ENCODE results near the gene MFRP. TPM values are rescaled to one million over a fixed set of nuclear protein-coding genes. Genes with fewer than 3 reads are reported as not detected.

Gene MFRP
- total RNA-seq, 1 experiment from 2014 or later: not detected

DNA sequence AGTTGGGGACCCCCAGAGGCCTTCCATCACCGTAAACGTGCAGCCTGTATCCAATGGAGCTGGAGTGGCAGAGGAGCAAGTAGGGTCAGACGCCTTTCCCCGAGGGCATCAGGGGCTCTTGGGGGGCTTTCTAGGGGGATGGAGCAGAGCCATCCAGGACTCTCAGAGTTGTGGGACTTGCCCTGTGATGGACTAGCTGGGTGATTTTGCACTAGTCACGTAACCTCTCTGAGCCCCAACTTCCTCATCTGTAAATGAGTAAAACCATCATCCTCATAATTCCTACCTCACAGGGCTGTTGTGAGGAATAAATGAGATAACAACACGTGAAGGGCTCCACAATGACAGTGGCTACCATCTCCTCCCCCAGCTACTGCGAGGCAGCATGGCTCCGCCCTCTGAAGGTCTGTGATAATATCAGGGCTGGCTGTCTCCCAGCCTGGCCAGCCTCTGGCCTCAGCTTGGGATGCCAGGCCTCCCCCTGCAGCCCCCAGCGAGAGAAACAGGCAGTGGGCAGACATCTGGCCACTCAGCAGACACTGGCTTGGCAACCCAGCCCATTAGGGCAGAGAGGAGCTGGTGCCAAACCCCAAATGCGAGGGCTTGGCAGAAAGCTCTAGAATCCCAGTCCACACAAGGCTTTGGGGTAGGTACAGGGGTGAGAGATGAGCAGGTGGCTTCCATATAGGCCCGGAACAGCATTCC is 28.3 kb upstream of the MFRP start:
- in situ Hi-C loops (cut with HindIII; ENCODE audit: low pct_unique_long_range_greater_than_20kb, low sequenced_read_pairs): no loop called here
- DNase-seq (ENCODE audit: low read depth): no peak

DNA sequence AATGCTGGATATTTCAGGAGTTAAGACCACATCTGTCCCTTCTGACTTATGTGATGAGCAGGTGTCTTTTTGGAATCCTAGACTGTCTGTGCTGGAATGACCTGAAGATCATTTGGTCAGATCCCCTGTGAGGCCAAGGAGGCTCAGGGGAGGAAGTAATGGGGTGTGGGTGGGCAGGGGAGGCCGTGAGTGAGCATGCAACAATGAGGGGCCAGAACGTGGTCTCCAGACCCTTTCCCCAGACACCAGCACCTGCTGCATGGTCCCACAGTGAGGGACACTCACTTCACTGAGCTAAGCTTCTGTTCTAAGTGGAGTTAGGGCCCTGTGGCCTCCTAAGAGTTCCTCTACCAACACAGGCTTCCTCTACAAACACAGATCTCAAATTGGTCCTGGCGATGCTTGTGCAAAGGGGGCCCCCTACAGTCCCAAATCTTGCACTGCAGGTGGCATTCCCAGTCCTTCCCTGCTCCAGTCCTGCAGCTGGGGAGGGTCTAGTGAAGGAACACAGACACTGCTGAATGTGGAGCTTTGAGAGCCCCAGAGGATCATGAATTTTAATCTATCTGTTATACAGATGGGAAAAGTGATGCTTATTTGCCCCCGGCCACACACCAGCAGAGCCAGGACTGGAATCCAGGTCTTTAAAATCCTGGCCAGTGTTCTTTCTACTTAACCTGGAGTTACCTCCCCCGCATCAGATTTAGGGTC is 27.6 kb upstream of the MFRP start:
- in situ Hi-C loops (cut with HindIII; ENCODE audit: low pct_unique_long_range_greater_than_20kb, low sequenced_read_pairs): no loop called here
- DNase-seq (ENCODE audit: low read depth): peak; percentile 63

DNA sequence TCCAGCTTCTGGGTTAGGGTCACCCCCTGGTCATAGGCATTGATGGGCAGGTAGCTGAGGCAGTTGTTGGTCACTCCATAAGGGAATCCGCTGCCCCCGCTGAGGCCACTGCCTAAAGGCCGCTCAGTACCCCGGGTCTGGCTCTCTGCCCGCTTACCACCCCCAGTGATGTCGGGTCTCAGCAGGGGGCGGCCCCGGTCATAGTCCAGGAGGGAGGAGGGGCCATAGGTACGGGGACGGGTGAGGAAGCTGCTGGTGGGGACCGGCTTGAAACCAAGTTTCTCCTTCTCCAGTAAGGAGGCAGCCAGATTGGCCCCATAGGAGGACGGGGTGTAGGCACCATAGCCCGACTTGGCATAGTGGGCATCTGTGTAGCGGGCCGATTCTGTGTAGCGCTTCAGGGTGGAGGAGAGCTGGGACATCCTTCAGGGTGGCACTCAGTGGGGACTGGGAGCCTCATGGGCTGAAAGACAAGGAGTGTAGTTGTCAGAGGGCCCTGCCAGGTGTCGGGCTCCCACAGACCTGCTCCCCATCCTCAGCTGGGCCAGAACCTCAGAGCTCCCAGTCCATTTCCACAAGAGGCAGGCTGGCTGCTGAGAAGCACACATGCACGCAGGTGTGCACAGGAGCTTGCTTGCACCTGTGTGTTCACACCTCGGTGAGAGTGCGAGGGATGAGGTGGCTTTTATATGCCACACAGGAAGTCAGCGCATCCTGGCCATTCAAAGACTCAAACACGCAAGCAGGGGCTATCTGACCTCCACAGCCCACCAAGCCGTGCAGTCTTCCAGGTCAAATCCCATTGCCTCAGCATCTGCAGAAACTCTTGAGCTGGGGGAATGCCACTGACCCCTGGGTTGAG is 26.8 kb upstream of the MFRP start:
- DNase-seq (ENCODE audit: low read depth): no peak
- in situ Hi-C loops (cut with HindIII; ENCODE audit: low pct_unique_long_range_greater_than_20kb, low sequenced_read_pairs): no loop called here

DNA sequence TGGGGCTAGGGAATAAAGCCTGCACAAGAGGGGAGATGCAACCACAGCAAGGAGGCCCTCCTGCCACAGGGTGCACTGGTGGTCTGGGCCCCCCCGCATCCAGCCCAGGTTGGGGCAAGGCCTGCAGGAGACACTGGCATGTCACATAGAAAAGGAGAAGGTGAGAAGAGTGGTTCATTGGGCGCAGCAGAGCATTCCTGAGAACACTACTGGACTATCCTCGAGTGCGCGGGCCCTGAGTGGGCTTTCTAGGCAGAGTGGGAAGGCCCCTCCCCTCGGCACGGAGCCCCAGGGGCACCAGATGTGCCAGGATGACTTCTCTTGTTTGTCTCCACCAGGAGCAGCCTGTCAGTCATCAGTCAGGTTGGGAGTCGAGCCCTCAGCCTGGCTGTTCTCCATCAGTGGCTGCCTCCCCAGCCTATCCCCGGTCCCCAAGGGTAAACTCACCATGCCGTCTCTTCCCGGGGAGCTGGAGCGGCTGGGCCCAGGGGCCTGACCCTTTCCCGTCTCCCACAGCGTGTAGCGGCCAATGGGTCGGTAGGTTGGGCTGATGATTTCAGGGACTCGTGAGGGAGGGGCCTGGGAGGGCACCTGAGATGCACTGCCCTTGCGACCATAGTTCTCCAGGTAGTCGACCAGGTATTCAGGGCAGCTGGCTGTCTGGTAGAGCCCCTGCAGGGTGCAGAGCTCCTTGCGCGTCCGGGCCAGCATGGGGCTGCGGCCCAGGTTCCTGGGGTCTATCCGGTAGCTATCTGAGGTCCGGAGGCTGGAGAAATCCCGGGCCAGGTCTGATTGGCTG is 26.0 kb upstream of the MFRP start:
- DNase-seq (ENCODE audit: low read depth): no peak
- in situ Hi-C loops (cut with HindIII; ENCODE audit: low pct_unique_long_range_greater_than_20kb, low sequenced_read_pairs): no loop called here

DNA sequence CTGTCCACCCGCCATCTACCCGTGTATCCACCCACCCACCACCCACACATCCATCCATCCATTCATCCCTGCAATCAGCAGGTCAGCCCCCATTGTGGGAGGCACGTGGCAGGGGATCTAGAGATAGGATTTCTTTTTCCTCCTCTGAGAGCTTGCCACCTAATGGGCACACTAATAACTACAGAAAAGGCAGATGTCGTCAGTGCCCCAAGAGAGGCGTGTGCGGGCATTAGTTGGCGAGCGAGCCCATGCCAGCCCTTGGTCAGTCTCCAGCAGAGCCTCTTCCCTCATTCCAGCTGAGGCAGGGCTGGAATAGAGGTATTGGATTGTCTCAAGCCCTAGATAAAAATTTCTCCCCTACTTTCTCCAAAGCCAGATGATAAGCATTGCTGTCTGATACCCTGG is 25.3 kb upstream of the MFRP start:
- in situ Hi-C loops (cut with HindIII; ENCODE audit: low pct_unique_long_range_greater_than_20kb, low sequenced_read_pairs): no loop called here
- DNase-seq (ENCODE audit: low read depth): peak; percentile 36

DNA sequence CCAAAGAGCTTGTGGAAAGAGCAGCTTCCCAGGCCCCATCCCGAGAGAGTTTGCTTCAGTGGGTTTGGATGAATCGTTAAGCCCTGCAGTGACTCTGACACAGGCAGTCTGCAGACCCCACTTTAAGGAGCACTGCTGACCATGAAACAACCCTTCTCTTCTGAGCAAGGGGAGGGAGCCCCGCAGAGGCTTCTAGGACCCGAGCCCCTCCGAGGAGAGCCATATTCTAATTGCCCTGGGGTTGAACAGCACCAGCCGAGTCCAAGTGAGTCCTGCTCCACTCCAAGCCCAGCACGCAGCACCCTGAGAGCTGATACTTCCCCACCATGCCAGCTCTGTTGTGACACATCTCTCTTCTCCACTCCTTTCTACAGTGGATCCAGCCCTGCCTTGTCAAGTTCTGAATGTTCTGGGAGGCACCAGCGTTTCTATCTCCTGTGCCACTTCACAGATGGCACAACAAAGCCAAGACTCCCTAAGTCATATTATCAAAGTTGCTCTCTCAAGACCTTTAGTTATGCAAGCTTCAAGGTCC is 24.6 kb upstream of the MFRP start:
- in situ Hi-C loops (cut with HindIII; ENCODE audit: low pct_unique_long_range_greater_than_20kb, low sequenced_read_pairs): no loop called here
- no peak for DNase-seq (ENCODE audit: low read depth)

DNA sequence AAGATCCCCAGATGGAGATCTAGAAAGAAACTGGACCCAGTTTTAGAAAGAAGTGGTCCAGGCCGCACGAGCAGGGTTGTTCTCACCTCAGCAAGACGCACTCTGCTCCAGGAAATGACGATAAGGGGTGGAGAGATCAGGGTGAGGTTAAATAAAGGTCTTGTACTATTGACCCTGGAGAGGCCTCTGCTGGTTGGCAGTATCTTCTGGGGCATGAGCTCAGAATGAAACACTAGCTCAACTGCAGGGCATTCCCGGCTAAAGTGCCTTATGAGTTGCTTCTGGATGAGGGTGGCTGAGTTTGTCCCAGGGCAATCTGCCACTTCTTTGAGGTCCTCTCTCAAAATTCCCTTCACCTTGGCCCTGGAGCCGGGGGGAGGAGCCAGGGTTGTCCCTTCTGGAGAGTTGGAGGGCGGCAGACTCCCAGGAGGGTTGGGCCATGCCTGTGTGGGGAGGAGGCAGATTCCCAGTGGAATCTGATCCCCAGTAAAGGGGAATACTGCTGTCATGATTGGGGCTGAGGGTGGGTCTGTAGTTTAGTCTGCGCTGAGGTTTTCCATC is 24.1 kb upstream of the MFRP start:
- in situ Hi-C loops (cut with HindIII; ENCODE audit: low pct_unique_long_range_greater_than_20kb, low sequenced_read_pairs): no loop called here
- no peak for DNase-seq (ENCODE audit: low read depth)

DNA sequence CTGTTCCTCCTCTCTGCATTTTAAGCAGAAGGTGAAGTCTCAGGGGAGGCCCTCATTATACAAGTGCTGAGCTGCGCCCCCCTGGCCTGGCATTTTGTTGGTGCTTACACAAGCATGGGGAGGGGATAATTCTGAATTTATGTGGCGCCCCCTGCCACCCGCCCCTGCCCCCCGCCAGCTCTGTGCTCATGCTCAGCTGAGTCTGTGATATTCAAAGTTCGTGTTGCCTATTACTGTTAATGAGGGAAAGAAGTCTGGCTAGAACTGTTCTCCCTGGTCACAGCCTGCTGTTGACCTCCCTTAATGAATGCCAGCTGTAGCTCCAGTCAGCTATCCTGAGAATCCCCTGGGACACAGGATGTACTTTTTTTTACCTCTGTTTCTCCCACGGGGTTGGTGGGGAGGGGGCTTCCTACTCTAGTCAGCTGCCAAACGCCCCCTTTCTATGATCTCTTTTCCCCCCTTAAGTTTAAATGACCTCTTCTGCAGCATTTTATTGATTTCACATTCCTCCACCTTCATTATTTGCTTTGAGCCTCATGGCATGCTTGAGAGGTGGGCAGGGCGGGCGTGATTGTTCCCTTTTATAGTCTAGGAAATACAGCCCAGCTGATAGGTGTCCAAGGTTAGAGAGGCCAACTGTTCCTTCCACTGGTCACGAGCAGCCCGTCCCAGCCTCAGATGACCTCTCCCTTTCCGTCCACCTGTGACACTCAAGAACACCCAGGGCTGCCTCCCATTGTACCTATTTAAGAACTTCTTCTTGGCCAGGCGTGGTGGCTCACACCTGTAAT is 22.8 kb upstream of the MFRP start:
- in situ Hi-C loops (cut with HindIII; ENCODE audit: low pct_unique_long_range_greater_than_20kb, low sequenced_read_pairs): no loop called here
- no peak for DNase-seq (ENCODE audit: low read depth)

DNA sequence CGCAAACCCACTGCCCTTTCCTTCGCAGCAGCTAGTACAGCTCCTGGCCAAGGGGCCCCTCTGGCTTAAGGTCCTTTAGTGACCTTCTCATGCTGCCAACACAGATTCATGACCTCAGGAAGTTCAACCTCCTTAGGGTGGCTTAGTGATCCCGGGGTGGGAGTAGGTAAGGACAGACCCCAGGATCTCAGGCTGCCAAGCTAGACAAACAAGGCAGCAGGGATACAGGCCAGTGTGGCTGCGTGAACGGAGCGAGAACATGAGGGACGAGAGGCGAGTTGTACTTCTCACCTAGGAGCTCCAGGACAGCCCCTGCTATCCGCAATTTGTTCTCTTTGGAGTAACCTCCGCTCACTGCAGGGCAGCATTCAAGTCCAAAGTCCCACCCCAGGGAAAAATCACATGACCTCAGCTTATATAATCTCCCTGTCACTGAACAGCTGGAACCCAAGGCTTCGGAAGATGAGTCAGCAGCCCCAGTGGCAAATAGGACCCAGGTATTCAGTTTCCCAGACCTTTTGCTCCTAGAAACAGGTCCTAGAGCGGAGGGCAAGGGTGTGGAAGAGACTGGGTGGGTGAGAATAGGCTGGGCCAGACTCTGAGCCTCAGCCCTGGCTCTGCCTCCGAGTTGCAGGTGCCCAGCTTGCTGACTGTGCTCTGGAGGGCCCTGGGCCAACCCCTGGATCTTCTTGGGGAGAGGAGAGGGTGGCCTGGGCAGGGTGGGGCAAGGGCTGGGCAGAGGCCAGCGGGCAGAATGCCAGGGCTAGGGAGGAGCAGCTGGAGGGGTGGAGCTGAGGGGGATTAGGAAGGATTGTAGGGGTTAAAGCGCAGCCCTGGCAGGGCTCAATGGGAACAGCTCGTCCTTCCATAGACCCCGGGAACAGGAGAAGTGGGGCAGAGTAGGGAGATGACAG is 21.9 kb upstream of the MFRP start:
- DNase-seq (ENCODE audit: low read depth): peak; percentile 59
- in situ Hi-C loops (cut with HindIII; ENCODE audit: low pct_unique_long_range_greater_than_20kb, low sequenced_read_pairs): no loop called here

DNA sequence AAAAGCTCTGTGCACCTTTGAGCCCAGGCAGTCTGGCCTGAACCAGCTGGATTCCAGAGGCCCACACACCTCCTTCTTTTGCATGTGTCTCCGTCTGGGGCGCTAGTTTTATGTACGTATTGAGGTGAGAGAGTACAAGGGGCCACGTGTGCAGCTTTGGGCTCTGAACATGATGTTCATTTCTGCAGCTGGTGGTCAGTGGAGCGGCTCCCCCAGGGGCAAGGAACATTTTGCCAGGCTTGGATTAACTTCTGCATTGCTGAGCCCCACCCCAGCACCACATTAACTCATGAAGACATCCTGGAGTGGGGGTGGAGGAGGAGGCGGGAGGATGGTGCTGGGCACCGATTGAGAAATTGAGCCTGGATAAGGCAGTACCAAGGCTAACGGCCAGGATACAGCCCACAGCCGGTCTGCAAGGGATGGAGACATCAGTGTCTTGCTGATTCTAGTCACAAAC is 21.2 kb upstream of the MFRP start:
- in situ Hi-C loops (cut with HindIII; ENCODE audit: low pct_unique_long_range_greater_than_20kb, low sequenced_read_pairs): no loop called here
- DNase-seq (ENCODE audit: low read depth): no peak

DNA sequence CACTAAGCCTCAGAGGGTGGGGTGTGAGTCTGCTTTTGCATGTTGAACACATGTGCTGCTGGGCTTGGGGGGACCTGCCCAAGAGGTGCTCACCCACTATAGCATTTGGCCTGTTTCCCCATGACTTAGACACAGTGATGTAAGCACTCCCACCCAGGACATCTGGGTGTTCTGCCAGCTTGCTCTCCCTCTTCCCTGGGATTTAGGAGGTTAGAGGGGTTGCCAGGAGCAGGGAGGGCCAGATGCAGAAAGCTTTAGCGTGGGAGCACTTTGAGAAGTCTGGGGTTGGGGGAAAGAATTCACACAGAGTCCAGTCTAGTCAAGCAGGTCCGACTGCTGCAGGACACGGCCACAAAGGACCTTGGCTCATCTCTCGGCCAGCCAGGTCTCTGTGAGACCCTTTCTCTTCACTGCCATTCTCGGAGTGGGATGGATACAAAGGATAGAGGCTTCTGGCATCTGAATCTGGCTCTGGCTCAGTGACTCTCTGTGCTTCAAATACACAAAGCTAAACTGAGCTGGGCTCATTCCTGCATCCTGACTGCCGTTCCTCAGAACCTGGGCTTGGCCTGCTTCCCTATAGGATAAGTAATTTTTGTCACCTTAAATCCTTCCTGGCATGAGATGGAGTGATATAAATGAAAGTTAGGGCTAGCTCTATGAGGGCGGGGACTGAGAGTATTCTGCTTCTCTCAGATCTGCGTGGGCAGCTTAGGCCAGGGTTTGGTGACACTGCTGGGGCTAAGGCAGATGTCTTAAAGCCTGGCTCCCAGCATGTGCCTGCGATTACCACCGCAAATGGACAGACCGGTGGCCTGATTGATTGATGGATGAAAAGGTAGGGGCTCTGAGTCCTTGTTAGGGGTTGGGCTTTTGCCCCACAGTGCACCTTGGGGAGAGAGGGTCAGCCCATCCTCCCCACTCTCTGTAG is 20.4 kb upstream of the MFRP start:
- DNase-seq (ENCODE audit: low read depth): no peak
- in situ Hi-C loops (cut with HindIII; ENCODE audit: low pct_unique_long_range_greater_than_20kb, low sequenced_read_pairs): no loop called here

DNA sequence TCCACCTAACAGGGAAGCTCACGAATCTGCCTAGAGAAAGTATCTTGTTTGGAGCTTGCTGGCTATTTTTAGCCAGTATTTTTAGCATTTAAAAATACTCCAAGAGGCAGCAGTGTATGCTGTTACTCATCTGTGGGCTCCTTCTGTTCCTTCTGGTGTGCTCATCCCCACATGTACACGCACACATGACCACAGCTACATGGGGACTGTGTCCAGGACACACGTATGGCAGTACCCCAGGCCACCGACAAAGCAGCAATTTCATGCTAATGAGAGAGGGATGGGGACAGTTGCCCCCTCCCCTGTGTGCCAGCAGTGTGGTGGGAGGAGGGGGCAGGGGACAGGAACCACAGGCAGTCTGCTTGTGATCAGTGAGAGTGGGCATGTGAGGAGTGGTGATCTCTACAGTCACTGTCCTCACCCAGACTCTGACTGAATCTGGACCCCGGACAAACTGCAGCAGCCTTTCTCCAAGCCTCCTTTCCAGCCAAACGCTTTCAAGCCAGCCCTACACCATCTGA is 18.6 kb upstream of the MFRP start:
- no peak for DNase-seq (ENCODE audit: low read depth)
- in situ Hi-C loops (cut with HindIII; ENCODE audit: low pct_unique_long_range_greater_than_20kb, low sequenced_read_pairs): no loop called here

DNA sequence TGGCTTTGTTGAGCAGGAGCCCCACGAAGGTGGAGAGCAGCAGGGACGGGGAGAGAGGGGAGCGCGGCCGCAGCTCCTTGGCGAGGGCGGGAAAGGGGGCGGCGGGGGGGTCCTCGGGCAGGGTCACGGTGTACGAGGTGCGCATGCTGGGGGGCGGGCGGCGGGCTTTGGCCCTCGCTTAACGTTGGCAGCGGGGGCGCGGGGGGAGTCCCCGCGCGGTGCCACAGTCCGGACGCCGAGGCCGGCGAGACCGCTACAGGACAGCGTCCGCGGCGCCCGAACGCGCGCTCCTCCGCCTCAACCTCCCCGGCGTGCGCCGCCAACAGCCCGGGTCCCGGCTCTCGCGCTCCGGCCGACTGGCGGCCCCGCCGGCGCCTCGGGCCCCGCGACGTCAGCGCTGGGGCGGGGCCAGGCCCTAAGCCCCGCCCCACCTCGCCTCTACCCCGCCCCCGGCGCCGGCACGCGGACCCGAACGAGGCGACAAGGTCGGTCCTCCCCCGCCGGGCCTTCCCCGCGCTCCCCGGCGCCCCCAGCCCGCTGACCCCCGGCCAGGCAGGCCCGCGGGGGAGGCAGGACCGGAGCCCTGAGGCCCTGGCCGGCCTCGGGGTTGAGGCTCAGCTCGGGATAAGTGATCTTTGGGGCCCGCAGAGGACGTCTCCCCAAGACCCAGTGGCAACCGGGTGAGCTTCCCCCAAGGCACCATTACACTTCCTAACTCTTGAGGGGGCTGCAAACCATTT is 17.5 kb upstream of the MFRP start:
- DNase-seq (ENCODE audit: low read depth): no peak

DNA sequence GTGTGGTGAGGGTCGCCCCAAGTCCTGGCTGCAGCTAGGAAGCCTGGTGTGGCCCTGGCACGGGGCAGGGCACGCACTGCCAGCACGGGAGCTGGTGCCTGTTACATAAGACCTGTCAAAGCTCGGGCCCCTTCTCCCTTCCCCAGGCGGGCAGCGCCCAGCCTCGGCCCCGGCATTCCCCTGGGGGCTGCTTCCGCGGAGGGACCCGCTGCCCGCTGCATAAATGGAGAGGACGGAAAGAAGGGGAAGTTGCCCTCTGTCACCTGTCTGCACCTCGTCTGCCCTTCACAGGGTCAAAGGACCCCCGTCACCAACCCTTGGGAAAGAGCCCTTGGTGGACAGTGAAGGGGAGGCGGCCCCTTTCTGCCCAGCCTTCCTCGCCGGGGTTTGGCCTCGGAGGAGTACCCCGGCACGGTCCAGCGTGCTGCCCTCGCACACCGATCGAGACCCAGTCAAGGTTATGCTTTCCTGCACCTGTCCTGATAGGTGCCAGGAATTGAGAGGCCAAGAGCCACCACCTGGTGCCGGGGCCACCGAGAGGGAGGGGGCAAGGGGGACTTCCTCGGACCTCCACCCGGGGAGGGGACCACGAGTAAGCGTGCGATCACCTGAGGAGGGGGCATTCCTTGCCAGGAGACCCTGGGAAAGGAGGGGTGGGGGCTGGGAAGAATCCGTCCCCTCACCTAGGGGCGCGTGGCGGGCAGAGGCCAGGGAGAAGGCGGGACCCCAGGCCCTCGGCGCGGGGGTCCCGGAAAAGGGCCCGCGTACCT is 16.8 kb upstream of the MFRP start:
- in situ Hi-C loops (cut with HindIII; ENCODE audit: low pct_unique_long_range_greater_than_20kb, low sequenced_read_pairs): no loop called here
- DNase-seq (ENCODE audit: low read depth): no peak

More for the DNA sequence above, 17.5 kb upstream of the MFRP start:
- in situ Hi-C loops (cut with HindIII; ENCODE audit: low pct_unique_long_range_greater_than_20kb, low sequenced_read_pairs): no loop called here
